GM19043 (cell line): Measurements from ENCODE around the gene ATP11A.
"Not testable (repeated sequence)": the region's sequence is repeated elsewhere in the genome, so short reads cannot be mapped to it uniquely, and the experiment has no call there.

Experiments
- ATAC-seq: cut with Tn5 transposase; IDR thresholded peaks from one replicate; pipeline ENCODE4 v1.9.1; 2021; ENCODE audit warnings: low read depth; ENCODE audit not compliant: unreplicated experiment

ATP11A gene

GRCh38 chr13:112849500-112849899, 159.7 kb downstream of the ATP11A start:
- no peak for ATAC-seq

DNA sequence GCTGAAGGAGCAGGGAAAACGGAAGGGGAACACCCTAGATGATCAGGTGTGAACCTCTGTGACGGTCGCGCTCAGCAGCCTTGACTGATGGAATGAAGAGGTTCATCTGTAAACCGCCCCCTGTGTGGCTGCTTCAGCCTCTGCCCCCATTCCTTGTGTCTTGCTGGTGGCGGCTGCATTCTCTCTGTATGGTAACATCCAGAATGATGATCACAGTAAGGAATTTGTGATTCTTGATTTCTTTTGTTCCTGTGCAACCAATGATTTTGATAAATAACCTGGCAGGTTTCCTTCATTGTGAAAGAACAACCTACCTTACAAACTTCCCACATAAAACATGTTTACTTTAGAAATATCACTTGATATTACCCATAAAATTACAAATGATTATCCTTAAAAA, 160.4 kb downstream of the ATP11A start:
- no peak for ATAC-seq

DNA sequence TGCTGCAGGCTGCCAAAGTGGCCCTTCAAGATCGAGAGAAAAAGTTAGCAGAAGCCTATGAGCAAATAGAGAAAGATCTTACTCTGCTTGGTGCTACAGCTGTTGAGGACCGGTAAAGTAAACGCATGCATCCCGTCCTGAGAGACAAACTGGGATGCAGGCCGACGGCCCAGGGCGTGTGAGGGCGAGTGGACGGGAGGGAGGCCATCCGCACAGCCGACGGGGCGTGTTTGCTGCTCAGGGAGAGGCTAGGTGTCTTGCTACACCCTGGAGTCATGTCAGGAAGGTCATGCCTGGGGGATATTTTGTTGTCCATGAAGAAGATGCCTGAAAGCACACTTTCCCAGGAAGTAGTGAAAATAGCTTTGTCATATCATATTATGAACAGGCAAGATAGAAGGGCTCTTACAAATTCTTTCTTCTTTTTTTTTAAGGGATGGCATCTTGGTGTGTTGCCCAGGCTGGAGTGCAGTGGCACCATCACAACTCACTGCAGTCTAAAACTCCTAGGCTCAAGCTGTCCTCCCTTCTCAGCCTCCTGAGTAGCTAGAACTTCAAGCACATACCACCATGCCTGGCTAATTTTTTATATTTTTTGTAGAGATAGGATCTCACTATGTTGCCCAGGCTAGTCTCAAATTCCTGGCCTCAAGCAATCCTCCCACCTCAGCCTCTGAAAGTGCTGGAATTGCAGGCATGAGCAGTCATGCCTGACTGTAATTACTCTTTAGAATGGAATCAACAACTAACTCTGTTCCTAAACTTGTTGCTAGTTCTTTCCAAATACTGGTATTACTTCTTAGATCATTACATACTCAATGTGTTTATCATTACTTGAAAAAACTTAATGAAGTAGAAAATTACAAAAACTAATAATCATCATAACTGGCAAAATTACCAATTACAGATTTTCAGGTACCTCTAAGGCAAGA, 161.5 kb downstream of the ATP11A start:
- ATAC-seq: no peak

GRCh38 chr13:112852392-112852791, 162.6 kb downstream of the ATP11A start:
- no peak for ATAC-seq

DNA sequence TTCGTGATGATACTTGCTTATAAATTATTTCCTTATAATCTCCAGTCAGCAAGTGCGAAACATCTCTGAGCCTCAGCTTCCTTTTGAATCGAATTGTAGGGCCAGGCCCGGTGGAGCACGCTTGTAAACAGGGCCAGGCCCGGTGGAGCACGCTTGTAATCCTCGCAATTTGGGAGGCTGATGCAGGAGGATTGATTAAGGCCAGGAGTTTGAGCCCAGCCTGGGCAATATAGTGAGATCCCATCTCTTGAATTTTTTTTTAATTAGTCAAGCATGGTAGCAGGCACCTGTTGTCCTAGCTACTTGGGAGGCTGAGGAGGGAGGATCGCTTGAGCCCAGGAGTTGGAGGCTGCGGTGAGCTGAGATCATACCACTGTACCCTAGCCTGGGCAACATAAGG, 163.0 kb downstream of the ATP11A start:
- ATAC-seq: no peak

DNA sequence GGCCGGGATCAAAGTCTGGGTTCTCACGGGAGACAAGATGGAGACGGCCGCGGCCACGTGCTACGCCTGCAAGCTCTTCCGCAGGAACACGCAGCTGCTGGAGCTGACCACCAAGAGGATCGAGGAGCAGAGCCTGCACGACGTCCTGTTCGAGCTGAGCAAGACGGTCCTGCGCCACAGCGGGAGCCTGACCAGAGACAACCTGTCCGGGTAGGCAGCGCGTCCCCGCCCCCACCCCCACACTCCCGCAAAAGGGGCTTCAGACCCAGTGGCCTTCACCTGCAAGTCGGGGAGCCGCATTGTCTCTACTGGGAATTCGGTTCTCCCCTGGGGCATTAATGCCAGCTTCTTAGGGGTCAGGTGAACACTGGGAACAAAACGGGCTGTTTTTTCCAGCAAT, 164.5 kb downstream of the ATP11A start:
- ATAC-seq: no peak

- no peak for ATAC-seq
Measured at GRCh38 chr13:112855859-112856258, 166.0 kb downstream of the ATP11A start.

- no peak for ATAC-seq
Measured at GRCh38 chr13:112857914-112858490, 168.2 kb downstream of the ATP11A start.

DNA sequence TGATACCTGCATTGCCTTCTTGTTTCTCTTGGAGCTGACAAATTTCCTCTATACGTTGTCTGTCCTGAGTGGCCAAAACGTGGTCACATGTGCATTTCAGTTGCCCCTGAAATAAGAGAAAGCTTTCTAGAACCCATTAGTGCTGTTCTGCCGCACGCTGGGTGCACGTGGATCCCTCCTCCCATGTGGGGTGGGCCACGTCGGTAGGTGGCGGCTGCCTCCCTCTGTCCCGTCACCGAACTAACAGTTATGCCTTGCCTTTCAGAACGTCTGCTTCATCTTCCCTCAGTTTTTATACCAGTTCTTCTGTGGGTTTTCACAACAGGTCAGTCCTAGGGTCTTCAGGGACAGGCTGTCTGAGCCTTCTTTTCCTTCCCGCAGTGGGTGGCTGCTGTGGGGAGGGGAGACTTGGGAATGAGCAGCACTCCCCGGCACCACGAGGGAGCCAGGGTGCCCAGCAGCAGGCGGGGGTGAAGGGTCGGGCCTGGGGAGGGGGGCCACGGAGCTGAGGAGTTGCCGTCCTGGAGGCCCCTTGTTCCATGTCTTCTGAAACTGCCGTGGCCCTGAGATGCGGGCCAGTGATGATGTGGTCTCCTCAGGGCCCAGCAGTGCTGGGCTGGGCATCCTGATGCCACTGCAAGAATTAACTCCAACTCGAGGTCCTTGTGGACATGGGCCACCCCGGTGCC, 169.4 kb downstream of the ATP11A start:
- no peak for ATAC-seq

- peak; percentile 87 for ATAC-seq
Measured at GRCh38 chr13:112859817-112860190, 170.0 kb downstream of the ATP11A start.

- ATAC-seq: no peak
Measured at GRCh38 chr13:112861876-112862615, 172.2 kb downstream of the ATP11A start.

DNA sequence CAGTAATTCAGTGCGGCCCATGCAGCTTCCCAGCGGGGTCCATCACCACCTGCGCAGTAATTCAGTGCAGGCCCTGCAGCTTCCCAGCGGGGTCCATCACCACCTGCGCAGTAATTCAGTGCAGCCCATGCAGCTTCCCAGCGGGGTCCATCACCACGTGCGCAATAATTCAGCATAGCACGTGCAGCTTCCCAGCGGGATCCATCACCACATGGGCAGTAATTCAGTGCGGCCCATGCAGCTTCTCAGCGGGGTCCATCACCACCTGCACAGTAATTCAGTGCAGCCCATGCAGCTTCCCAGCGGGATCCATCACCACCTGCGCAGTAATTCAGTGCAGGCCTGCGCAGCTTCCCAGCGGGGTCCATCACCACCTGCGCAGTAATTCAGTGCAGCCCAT, 173.5 kb downstream of the ATP11A start:
- not testable (repeated sequence) for ATAC-seq

GRCh38 chr13:112865478-112865877, 175.6 kb downstream of the ATP11A start:
- not testable (repeated sequence) for ATAC-seq

GRCh38 chr13:112867301-112867711, 177.5 kb downstream of the ATP11A start:
- no peak for ATAC-seq

DNA sequence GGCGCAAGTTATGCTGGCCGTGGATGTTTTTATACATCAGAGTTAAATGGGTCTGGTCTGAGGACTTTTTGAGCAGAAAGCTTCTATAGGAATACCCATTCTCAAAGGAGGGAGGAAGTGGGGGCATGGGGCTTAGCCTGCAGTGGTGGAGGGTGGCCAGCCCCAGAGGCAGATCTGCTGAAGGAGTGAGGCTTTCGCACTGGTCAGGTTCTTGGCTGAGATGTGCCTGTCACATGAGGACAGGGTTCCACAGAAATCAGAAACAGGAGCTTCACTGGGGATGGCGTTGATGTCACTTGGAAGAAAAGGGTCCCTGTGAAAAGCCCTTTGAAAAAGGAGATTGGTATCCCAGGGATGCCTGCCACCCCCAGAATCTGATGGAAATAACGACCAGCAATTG, 178.5 kb downstream of the ATP11A start:
- ATAC-seq: no peak

GRCh38 chr13:112869202-112870050, 179.6 kb downstream of the ATP11A start:
- ATAC-seq: no peak

GRCh38 chr13:112870051-112870331, 180.2 kb downstream of the ATP11A start:
- ATAC-seq: no peak

GRCh38 chr13:112870737-112871287, 181.0 kb downstream of the ATP11A start:
- ATAC-seq: no peak

GRCh38 chr13:112871742-112872141, 181.9 kb downstream of the ATP11A start:
- ATAC-seq: no peak
